Gastrocnemius medialis (tissue), 4 donors: ENCODE measurements around the gene RXRA. TPM values are rescaled to one million over a fixed set of nuclear protein-coding genes. Genes with fewer than 3 reads are reported as not detected.

ENCODE experiments used
- ATAC-seq, 2 donors: fragments of 150-250 bp; one replicate each; pipeline ENCODE4 v1.9.1; 2016
- DNase-seq, 2 donors: peaks; one replicate each; pipeline ENCODE4 v3.0.0-alpha.2; 2019
- H3K27ac ChIP-seq, 4 donors: fragments of 200-600 bp; sonication (generic); 1 replicate in 1 of 4; 2 replicates in 3 of 4; pipeline ENCODE4 v1.5.1; 2016 to 2018; ENCODE audit warnings: mild to moderate bottlenecking in 2 of 4, moderate library complexity in 1 of 4
- H3K27me3 ChIP-seq, 3 donors: fragments of 200-600 bp; sonication (generic) in 2 of 3; 1 replicate in 1 of 3; 2 replicates in 2 of 3; pipeline versions ENCODE4 v1.5.1 to v1.6.0; 2016 to 2019; ENCODE audit warnings: mild to moderate bottlenecking in 1 of 3, moderate library complexity in 1 of 3
- H3K36me3 ChIP-seq, 2 donors: fragments of 200-600 bp; sonication (generic) in 1 of 2; one replicate each; pipeline ENCODE4 v1.5.1; 2017 to 2018
- H3K4me1 ChIP-seq, 2 donors: fragments of 200-600 bp; sonication (generic) in 1 of 2; one replicate each; pipeline ENCODE4 v1.5.1; 2016 to 2017; ENCODE audit warnings: mild to moderate bottlenecking in 2 of 2
- H3K4me3 ChIP-seq, 4 donors: fragments of 200-600 bp; sonication (generic) in 3 of 4; 1 replicate in 1 of 4; 2 replicates in 3 of 4; pipeline ENCODE4 v1.5.1; 2016 to 2019; ENCODE audit warnings: mild to moderate bottlenecking in 2 of 4
- H3K9me3 ChIP-seq, 3 donors: fragments of 200-600 bp; sonication (generic) in 2 of 3; 1 replicate in 1 of 3; 2 replicates in 2 of 3; pipeline ENCODE4 v1.5.1; 2016 to 2019
- CTCF ChIP-seq, 5 experiments: fragments of 450-650 bp in 3 of 5; fragments of 200-600 bp in 2 of 5; sonication (generic) in 2 of 5; IDR thresholded peaks in 4 of 5; conservative IDR thresholded peaks in 1 of 5; 1 replicate in 4 of 5; 2 replicates in 1 of 5; pipeline ENCODE4 v1.5.1; 2016 to 2019; ENCODE audit warnings: antibody characterized with exemption in 5 of 5, mild to moderate bottlenecking in 3 of 5, moderate library complexity in 3 of 5
- POLR2A ChIP-seq, 2 donors: fragments of 450-650 bp; IDR thresholded peaks; one replicate each; pipeline ENCODE4 v1.6.1; 2017; ENCODE audit warnings: antibody characterized with exemption in 2 of 2, mild to moderate bottlenecking in 2 of 2, moderate library complexity in 2 of 2
- in situ Hi-C, 4 donors: fragments of 200-750 bp; cut with MboI; loops; one replicate each; pipeline versions ENCODE4 v1.15.0 to v1.8.0; 2017; ENCODE audit warnings: low sequenced_read_pairs in 4 of 4
- intact Hi-C: fragments of 100-400 bp; cut with DNase I; formaldehyde crosslinking; loops from one replicate; pipeline ENCODE4 v1.15.1; 2023; ENCODE audit warnings: low total_unique reads
- total RNA-seq, 4 donors: library from RNA; depleted of rRNA; stranded (reverse); fragments of >200 nt; gene quantifications; one replicate each; pipeline versions ENCODE4 v1.1.0 to v1.2.3, GENCODE V29; 2016

The RXRA gene
- total RNA-seq, 4 donors from 2014 or later: 70.8 to 224 (median 160) TPM

GRCh38 chr9:134468358-134468757 lies 142.1 kb downstream of the RXRA start:
- no peak overlapping the region for H3K27ac ChIP-seq
- H3K36me3 ChIP-seq: no peaks in the 10 kb centered on the region
- no peak overlapping the region for H3K4me3 ChIP-seq
- H3K4me1 ChIP-seq: no peaks in the 10 kb centered on the region
- in situ Hi-C loops: loop anchor here in 1 of 4 donors (25.0 kb wide), 1 partner anchor 269 kb away; no protein-coding TSS in a partner anchor
- intact Hi-C loops: no loop called here
- peaks cover 0 to 11% (median 3%) of the 10 kb centered on the region in 3 donors for H3K27me3 ChIP-seq
- no peaks in the 10 kb centered on the region for H3K9me3 ChIP-seq
- no peak for DNase-seq
- no peak for ATAC-seq
- TF ChIP-seq POLR2A (IDR thresholded peaks at IDR 0.05) (no peak), CTCF (IDR thresholded peaks at IDR 0.05 in 4 of 5, conservative IDR thresholded peaks at IDR 0.05 in 1 of 5) (no peak)

GRCh38 chr9:134469041-134469875 lies 143.0 kb downstream of the RXRA start:
- intact Hi-C loops: no loop called here
- peaks cover 0 to 11% (median 0%) of the 10 kb centered on the region in 3 donors for H3K27me3 ChIP-seq
- TF ChIP-seq CTCF (IDR thresholded peaks at IDR 0.05 in 4 of 5, conservative IDR thresholded peaks at IDR 0.05 in 1 of 5) (no peak), POLR2A (IDR thresholded peaks at IDR 0.05) (no peak)
- H3K9me3 ChIP-seq: no peaks in the 10 kb centered on the region
- no peak for ATAC-seq
- no peak for DNase-seq
- no peaks in the 10 kb centered on the region for H3K36me3 ChIP-seq
- no peaks in the 10 kb centered on the region for H3K4me1 ChIP-seq
- H3K27ac ChIP-seq: no peak overlapping the region
- in situ Hi-C loops: loop anchor here in 1 of 4 donors (25.0 kb wide), 1 partner anchor 268 kb away; no protein-coding TSS in a partner anchor
- no peak overlapping the region for H3K4me3 ChIP-seq

GRCh38 chr9:134472256-134472655 lies 146.0 kb downstream of the RXRA start:
- in situ Hi-C loops: loop anchor here in 1 of 4 donors (25.0 kb wide), 1 partner anchor 265 kb away; no protein-coding TSS in a partner anchor
- DNase-seq: no peak

More at GRCh38 chr9:134472256-134472655, 146.0 kb downstream of the RXRA start:
- H3K27me3 ChIP-seq: peaks cover 0 to 11% (median 0%) of the 10 kb centered on the region in 3 donors
- H3K27ac ChIP-seq: no peak overlapping the region
- no peaks in the 10 kb centered on the region for H3K36me3 ChIP-seq
- no peak overlapping the region for H3K4me3 ChIP-seq
- no peaks in the 10 kb centered on the region for H3K9me3 ChIP-seq
- intact Hi-C loops: no loop called here
- ATAC-seq: no peak
- TF ChIP-seq CTCF (IDR thresholded peaks at IDR 0.05 in 4 of 5, conservative IDR thresholded peaks at IDR 0.05 in 1 of 5) (no peak), POLR2A (IDR thresholded peaks at IDR 0.05) (no peak)
- peaks cover 9 to 10% of the 10 kb centered on the region in 2 donors for H3K4me1 ChIP-seq
